Measurements from ENCODE around the gene DCTN3. TPM values are rescaled to one million over a fixed set of nuclear protein-coding genes. Genes with fewer than 3 reads are reported as not detected.

The DCTN3 gene
- total and polyA plus RNA-seq, 2 donors, result 87.8 to 97.1 TPM

GRCh38 chr9:34579808-34580163 lies 40.5 kb downstream of the DCTN3 start:
- Histone ChIP-seq H3K27me3 (ENCODE audit: control insufficient read depth in 2 of 2, insufficient read depth in 1 of 2, low read length in 1 of 2) (peaks cover 39 to 97% of the 10 kb centered on the region in 2 donors), H3K4me1 (ENCODE audit: control insufficient read depth in 2 of 2, insufficient read depth in 2 of 2, low read length in 2 of 2) (peaks cover 0 to 3% of the 10 kb centered on the region in 2 donors), H3K27ac (ENCODE audit: low read depth in 1 of 2, low read length in 1 of 2) (no peak overlapping the region), H3K4me3 (ENCODE audit: low read length in 2 of 2) (no peak overlapping the region), H3K36me3 (ENCODE audit: control insufficient read depth in 2 of 2, insufficient read depth in 2 of 2, low read length in 1 of 2) (no peaks in the 10 kb centered on the region), H3K9me3 (ENCODE audit: control insufficient read depth in 2 of 2, insufficient read depth in 1 of 2, low read length in 1 of 2) (no peaks in the 10 kb centered on the region)
- no peak for DNase-seq (ENCODE audit: low read depth in 6 of 9, low spot score in 9 of 9)
- WGBS, result 79% methylated on average over 5 of the region's 5 CpGs

GRCh38 chr9:34579104-34579807 lies 41.0 kb downstream of the DCTN3 start:
- no peak for DNase-seq (ENCODE audit: low read depth in 6 of 9, low spot score in 9 of 9)
- no peaks in the 10 kb centered on the region for H3K36me3 ChIP-seq (ENCODE audit: control insufficient read depth in 2 of 2, insufficient read depth in 2 of 2, low read length in 1 of 2)
- H3K4me3 ChIP-seq (ENCODE audit: low read length in 2 of 2), result no peak overlapping the region
- H3K9me3 ChIP-seq (ENCODE audit: control insufficient read depth in 2 of 2, insufficient read depth in 1 of 2, low read length in 1 of 2), result no peaks in the 10 kb centered on the region
- no peak overlapping the region for H3K27ac ChIP-seq (ENCODE audit: low read depth in 1 of 2, low read length in 1 of 2)
- H3K4me1 ChIP-seq (ENCODE audit: control insufficient read depth in 2 of 2, insufficient read depth in 2 of 2, low read length in 2 of 2), result peaks cover 0 to 3% of the 10 kb centered on the region in 2 donors
- WGBS, result 13% methylated on average over 17 of the region's 17 CpGs
- peaks cover 39 to 97% of the 10 kb centered on the region in 2 donors for H3K27me3 ChIP-seq (ENCODE audit: control insufficient read depth in 2 of 2, insufficient read depth in 1 of 2, low read length in 1 of 2)

GRCh38 chr9:34578241-34579103 lies 41.8 kb downstream of the DCTN3 start:
- no peak overlapping the region for H3K4me3 ChIP-seq (ENCODE audit: low read length in 2 of 2)
- no peak for DNase-seq (ENCODE audit: low read depth in 6 of 9, low spot score in 9 of 9)
- H3K4me1 ChIP-seq (ENCODE audit: control insufficient read depth in 2 of 2, insufficient read depth in 2 of 2, low read length in 2 of 2), result peaks cover 0 to 3% of the 10 kb centered on the region in 2 donors
- WGBS, result 12% methylated on average over 28 of the region's 28 CpGs
- peaks cover 39 to 94% of the 10 kb centered on the region in 2 donors for H3K27me3 ChIP-seq (ENCODE audit: control insufficient read depth in 2 of 2, insufficient read depth in 1 of 2, low read length in 1 of 2)
- no peaks in the 10 kb centered on the region for H3K36me3 ChIP-seq (ENCODE audit: control insufficient read depth in 2 of 2, insufficient read depth in 2 of 2, low read length in 1 of 2)
- H3K27ac ChIP-seq (ENCODE audit: low read depth in 1 of 2, low read length in 1 of 2), result no peak overlapping the region
- H3K9me3 ChIP-seq (ENCODE audit: control insufficient read depth in 2 of 2, insufficient read depth in 1 of 2, low read length in 1 of 2), result no peaks in the 10 kb centered on the region

GRCh38 chr9:34577400-34578240 lies 42.7 kb downstream of the DCTN3 start:
- 4% methylated on average over 62 of the region's 62 CpGs for WGBS
- Histone ChIP-seq H3K27ac (ENCODE audit: low read depth in 1 of 2, low read length in 1 of 2) (no peak overlapping the region), H3K27me3 (ENCODE audit: control insufficient read depth in 2 of 2, insufficient read depth in 1 of 2, low read length in 1 of 2) (peaks cover 39 to 92% of the 10 kb centered on the region in 2 donors), H3K4me1 (ENCODE audit: control insufficient read depth in 2 of 2, insufficient read depth in 2 of 2, low read length in 2 of 2) (peaks cover 0 to 3% of the 10 kb centered on the region in 2 donors), H3K9me3 (ENCODE audit: control insufficient read depth in 2 of 2, insufficient read depth in 1 of 2, low read length in 1 of 2) (no peaks in the 10 kb centered on the region), H3K36me3 (ENCODE audit: control insufficient read depth in 2 of 2, insufficient read depth in 2 of 2, low read length in 1 of 2) (no peaks in the 10 kb centered on the region), H3K4me3 (ENCODE audit: low read length in 2 of 2) (no peak overlapping the region)
- no peak for DNase-seq (ENCODE audit: low read depth in 6 of 9, low spot score in 9 of 9)

GRCh38 chr9:34576597-34577399 lies 43.5 kb downstream of the DCTN3 start:
- H3K27ac ChIP-seq (ENCODE audit: low read depth in 1 of 2, low read length in 1 of 2), result no peak overlapping the region
- no peak for DNase-seq (ENCODE audit: low read depth in 6 of 9, low spot score in 9 of 9)
- no peaks in the 10 kb centered on the region for H3K36me3 ChIP-seq (ENCODE audit: control insufficient read depth in 2 of 2, insufficient read depth in 2 of 2, low read length in 1 of 2)
- H3K27me3 ChIP-seq (ENCODE audit: control insufficient read depth in 2 of 2, insufficient read depth in 1 of 2, low read length in 1 of 2), result peaks cover 39 to 84% of the 10 kb centered on the region in 2 donors
- H3K9me3 ChIP-seq (ENCODE audit: control insufficient read depth in 2 of 2, insufficient read depth in 1 of 2, low read length in 1 of 2), result no peaks in the 10 kb centered on the region
- WGBS, result 65% methylated on average over 14 of the region's 14 CpGs
- peaks cover 0 to 3% of the 10 kb centered on the region in 2 donors for H3K4me1 ChIP-seq (ENCODE audit: control insufficient read depth in 2 of 2, insufficient read depth in 2 of 2, low read length in 2 of 2)
- no peak overlapping the region for H3K4me3 ChIP-seq (ENCODE audit: low read length in 2 of 2)

GRCh38 chr9:34575862-34576596 lies 44.3 kb downstream of the DCTN3 start:
- Histone ChIP-seq H3K4me3 (ENCODE audit: low read length in 2 of 2) (no peak overlapping the region), H3K27ac (ENCODE audit: low read depth in 1 of 2, low read length in 1 of 2) (no peak overlapping the region), H3K4me1 (ENCODE audit: control insufficient read depth in 2 of 2, insufficient read depth in 2 of 2, low read length in 2 of 2) (peaks cover 0 to 3% of the 10 kb centered on the region in 2 donors), H3K9me3 (ENCODE audit: control insufficient read depth in 2 of 2, insufficient read depth in 1 of 2, low read length in 1 of 2) (no peaks in the 10 kb centered on the region), H3K36me3 (ENCODE audit: control insufficient read depth in 2 of 2, insufficient read depth in 2 of 2, low read length in 1 of 2) (no peaks in the 10 kb centered on the region), H3K27me3 (ENCODE audit: control insufficient read depth in 2 of 2, insufficient read depth in 1 of 2, low read length in 1 of 2) (peaks cover 39 to 76% of the 10 kb centered on the region in 2 donors)
- no peak for DNase-seq (ENCODE audit: low read depth in 6 of 9, low spot score in 9 of 9)
- 74% methylated on average over 21 of the region's 21 CpGs for WGBS

GRCh38 chr9:34575241-34575640 lies 45.1 kb downstream of the DCTN3 start:
- H3K4me1 ChIP-seq (ENCODE audit: control insufficient read depth in 2 of 2, insufficient read depth in 2 of 2, low read length in 2 of 2), result peaks cover 0 to 4% of the 10 kb centered on the region in 2 donors
- no peak overlapping the region for H3K4me3 ChIP-seq (ENCODE audit: low read length in 2 of 2)
- no peak overlapping the region for H3K27ac ChIP-seq (ENCODE audit: low read depth in 1 of 2, low read length in 1 of 2)
- WGBS, result 54% methylated on average over 8 of the region's 8 CpGs
- no peak for DNase-seq (ENCODE audit: low read depth in 6 of 9, low spot score in 9 of 9)
- peaks cover 39 to 70% of the 10 kb centered on the region in 2 donors for H3K27me3 ChIP-seq (ENCODE audit: control insufficient read depth in 2 of 2, insufficient read depth in 1 of 2, low read length in 1 of 2)
- no peaks in the 10 kb centered on the region for H3K9me3 ChIP-seq (ENCODE audit: control insufficient read depth in 2 of 2, insufficient read depth in 1 of 2, low read length in 1 of 2)
- H3K36me3 ChIP-seq (ENCODE audit: control insufficient read depth in 2 of 2, insufficient read depth in 2 of 2, low read length in 1 of 2), result no peaks in the 10 kb centered on the region

- WGBS, result 96% methylated on average over 12 of the region's 12 CpGs
- no peaks in the 10 kb centered on the region for H3K36me3 ChIP-seq (ENCODE audit: control insufficient read depth in 2 of 2, insufficient read depth in 2 of 2, low read length in 1 of 2)
- no peaks in the 10 kb centered on the region for H3K9me3 ChIP-seq (ENCODE audit: control insufficient read depth in 2 of 2, insufficient read depth in 1 of 2, low read length in 1 of 2)
- no peak overlapping the region for H3K4me3 ChIP-seq (ENCODE audit: low read length in 2 of 2)
- peaks cover 34 to 68% of the 10 kb centered on the region in 2 donors for H3K27me3 ChIP-seq (ENCODE audit: control insufficient read depth in 2 of 2, insufficient read depth in 1 of 2, low read length in 1 of 2)
- no peak for DNase-seq (ENCODE audit: low read depth in 6 of 9, low spot score in 9 of 9)
- H3K4me1 ChIP-seq (ENCODE audit: control insufficient read depth in 2 of 2, insufficient read depth in 2 of 2, low read length in 2 of 2), result peaks cover 0 to 5% of the 10 kb centered on the region in 2 donors
- H3K27ac ChIP-seq (ENCODE audit: low read depth in 1 of 2, low read length in 1 of 2), result no peak overlapping the region
These were observed 45.7 kb downstream of the DCTN3 start for GRCh38 chr9:34574571-34574970.
